Mesendoderm (in vitro differentiated cells): Measurements from ENCODE around the gene CTXN1. TPM values are rescaled to one million over a fixed set of nuclear protein-coding genes. Genes with fewer than 3 reads are reported as not detected.

Experiments
- DNase-seq: peaks from one replicate; pipeline ENCODE4 v3.0.0; 2013
- H2AK5ac ChIP-seq: 2 replicates; pipeline ENCODE4 v1.6.1; 2013; ENCODE audit warnings: low read length, inconsistent platforms
- H2BK120ac ChIP-seq: 2 replicates; pipeline ENCODE4 v1.6.1; 2013; ENCODE audit warnings: low read depth, mild to moderate bottlenecking, low read length, moderate library complexity, mixed read lengths
- H2BK15ac ChIP-seq: replicated peaks from 2 replicates; pipeline ENCODE4 v1.6.1; 2013; ENCODE audit warnings: low read depth, mild to moderate bottlenecking, moderate library complexity
- H2BK5ac ChIP-seq: 2 replicates; pipeline ENCODE4 v1.6.1; 2013; ENCODE audit warnings: low read length, inconsistent platforms
- H3K18ac ChIP-seq: 2 replicates; pipeline ENCODE4 v1.6.1; 2013; ENCODE audit warnings: mild to moderate bottlenecking, low read length, mixed read lengths
- H3K23ac ChIP-seq: one replicate; pipeline ENCODE4 v1.6.1; 2013; ENCODE audit warnings: low read length
- H3K27ac ChIP-seq: 2 replicates; pipeline ENCODE4 v1.5.1; 2013; ENCODE audit warnings: low read depth, mild to moderate bottlenecking, inconsistent platforms, low read length, moderate library complexity
- H3K27me3 ChIP-seq: 2 replicates; pipeline ENCODE4 v1.6.1; 2013; ENCODE audit warnings: low read length, control low read depth, mild to moderate bottlenecking, inconsistent platforms; ENCODE audit not compliant: insufficient read depth, poor library complexity
- H3K36me3 ChIP-seq: 2 replicates; pipeline ENCODE4 v1.6.1; 2013; ENCODE audit warnings: low read length, inconsistent platforms; ENCODE audit not compliant: control insufficient read depth, insufficient read depth
- H3K4ac ChIP-seq: one replicate; pipeline ENCODE4 v1.6.1; 2013; ENCODE audit warnings: low read depth, mild to moderate bottlenecking, low read length, moderate library complexity
- H3K4me1 ChIP-seq: 2 replicates; pipeline ENCODE4 v1.6.1; 2013; ENCODE audit warnings: low read depth, low read length, inconsistent platforms; ENCODE audit not compliant: control insufficient read depth
- H3K4me2 ChIP-seq: 2 replicates; pipeline ENCODE4 v1.6.1; 2013; ENCODE audit warnings: low read length
- H3K4me3 ChIP-seq: 2 replicates; pipeline ENCODE4 v1.5.1; 2013; ENCODE audit warnings: mild to moderate bottlenecking, low read length
- H3K56ac ChIP-seq: one replicate; pipeline ENCODE4 v1.6.1; 2013; ENCODE audit warnings: low read length
- H3K79me1 ChIP-seq: 2 replicates; pipeline ENCODE4 v1.6.1; 2013; ENCODE audit warnings: low read length, inconsistent platforms
- H3K79me2 ChIP-seq: 2 replicates; pipeline ENCODE4 v1.6.1; 2013; ENCODE audit warnings: mild to moderate bottlenecking, low read length; ENCODE audit not compliant: control insufficient read depth, insufficient read depth
- H3K9ac ChIP-seq: 2 replicates; pipeline ENCODE4 v1.6.1; 2013; ENCODE audit warnings: low read length, inconsistent platforms
- H4K5ac ChIP-seq: one replicate; pipeline ENCODE4 v1.6.1; 2013; ENCODE audit warnings: low read length
- H4K8ac ChIP-seq: one replicate; pipeline ENCODE4 v1.6.1; 2013; ENCODE audit warnings: low read depth, mild to moderate bottlenecking, control low read depth, low read length, moderate library complexity
- WGBS: extraction: QIAGEN DNeasy Blood & Tissue Kit; methylation state at CpG from one replicate; pipeline ENCODE4 v1.1.7; 2013; ENCODE audit warnings: low lambda C conversion rate, missing lambda C conversion rate; ENCODE audit not compliant: insufficient coverage; ENCODE audit errors: extremely low coverage; 5-methylcytosine and 5-hydroxymethylcytosine counted together
- polyA plus RNA-seq, 2 experiments: library from polyadenylated mRNA; stranded (reverse); fragments of 200-250 nt; gene quantifications; one replicate each; pipeline ENCODE4 v1.2.3, GENCODE V29; 2013

CTXN1 gene
- polyA plus RNA-seq (2013, experiment 1 of 2), result 46.4 TPM
- polyA plus RNA-seq (2013, experiment 2 of 2), result 47.0 TPM

GRCh38 chr19:7926021-7926726 lies at the start of gene CTXN1:
Gene CTXN1 (minus strand): TSS chr19:7926135. CDS start chr19:7925538, 597 bp downstream.
- H2BK5ac ChIP-seq, result no peak within 1 kb of the TSS
- peak; percentile 69 for DNase-seq
- H3K4me2 ChIP-seq, result peak within 1 kb of the TSS; percentile 91
- peak within 1 kb of the TSS; percentile 49 for H3K4ac ChIP-seq
- peak within 1 kb of the TSS; percentile 26 for H3K4me3 ChIP-seq
- peaks cover 2% of the 10 kb centered on the region for H3K36me3 ChIP-seq
- H3K79me1 ChIP-seq, result no peaks in the 10 kb centered on the region
- no peak within 1 kb of the TSS for H4K8ac ChIP-seq
- no peaks in the 10 kb centered on the region for H3K27me3 ChIP-seq
- no CpG with 5 or more reads among the region's 65 CpGs for WGBS
- no peak within 1 kb of the TSS for H2BK120ac ChIP-seq
- H3K23ac ChIP-seq, result no peak within 1 kb of the TSS
- H3K79me2 ChIP-seq, result no peaks in the 10 kb centered on the region
- no peak within 1 kb of the TSS for H2BK15ac ChIP-seq
- no peaks in the 10 kb centered on the region for H3K4me1 ChIP-seq
- H4K5ac ChIP-seq, result no peak within 1 kb of the TSS
- peak within 1 kb of the TSS; percentile 89 for H3K56ac ChIP-seq
- H3K18ac ChIP-seq, result peak within 1 kb of the TSS; percentile 51
- H2AK5ac ChIP-seq, result no peak within 1 kb of the TSS
- H3K9ac ChIP-seq, result peak within 1 kb of the TSS; percentile 79
- no peak within 1 kb of the TSS for H3K27ac ChIP-seq

- Histone ChIP-seq H3K18ac (no peak overlapping the region), H4K8ac (no peak overlapping the region), H3K9ac (no peak overlapping the region), H3K27ac (no peak overlapping the region), H3K79me1 (peaks cover 8% of the 10 kb centered on the region), H3K4me3 (no peak overlapping the region), H3K27me3 (no peaks in the 10 kb centered on the region), H3K23ac (no peak overlapping the region), H2AK5ac (no peak overlapping the region), H2BK15ac (no peak overlapping the region), H3K4me1 (no peaks in the 10 kb centered on the region), H4K5ac (no peak overlapping the region), H3K36me3 (peaks cover 32% of the 10 kb centered on the region), H2BK120ac (no peak overlapping the region), H2BK5ac (no peak overlapping the region), H3K79me2 (peaks cover 2% of the 10 kb centered on the region), H3K56ac (no peak overlapping the region), H3K4ac (no peak overlapping the region), H3K4me2 (no peak overlapping the region)
- WGBS, result no CpG with 5 or more reads among the region's 7 CpGs
- DNase-seq, result no peak
These were observed 49.1 kb upstream of the CTXN1 start for GRCh38 chr19:7975037-7975436.

GRCh38 chr19:7973883-7974282 lies 47.9 kb upstream of the CTXN1 start:
- H3K79me2 ChIP-seq, result peaks cover 2% of the 10 kb centered on the region
- whole genome bisulfite sequencing, result no CpG with 5 or more reads among the region's 12 CpGs
- H3K79me1 ChIP-seq, result peaks cover 10% of the 10 kb centered on the region
- H4K8ac ChIP-seq, result no peak overlapping the region
- H3K4ac ChIP-seq, result no peak overlapping the region
- H2BK5ac ChIP-seq, result no peak overlapping the region
- H3K27me3 ChIP-seq, result no peaks in the 10 kb centered on the region
- no peak overlapping the region for H3K18ac ChIP-seq
- H3K36me3 ChIP-seq, result peaks cover 32% of the 10 kb centered on the region
- H2BK120ac ChIP-seq, result no peak overlapping the region
- no peak overlapping the region for H2AK5ac ChIP-seq
- H3K23ac ChIP-seq, result no peak overlapping the region
- H3K27ac ChIP-seq, result no peak overlapping the region
- no peak overlapping the region for H4K5ac ChIP-seq
- H3K4me3 ChIP-seq, result no peak overlapping the region
- H2BK15ac ChIP-seq, result no peak overlapping the region
- H3K56ac ChIP-seq, result no peak overlapping the region
- no peak for DNase-seq
- no peaks in the 10 kb centered on the region for H3K4me1 ChIP-seq
- no peak overlapping the region for H3K9ac ChIP-seq
- H3K4me2 ChIP-seq, result no peak overlapping the region

GRCh38 chr19:7971553-7972520 lies 45.9 kb upstream of the CTXN1 start:
- no peak overlapping the region for H2BK5ac ChIP-seq
- no peak overlapping the region for H4K5ac ChIP-seq
- no peak overlapping the region for H3K4me2 ChIP-seq
- no peaks in the 10 kb centered on the region for H3K27me3 ChIP-seq
- peaks cover 2% of the 10 kb centered on the region for H3K79me1 ChIP-seq
- no peak overlapping the region for H2BK120ac ChIP-seq
- no peak overlapping the region for H4K8ac ChIP-seq
- H3K9ac ChIP-seq, result no peak overlapping the region
- WGBS, result no CpG with 5 or more reads among the region's 35 CpGs
- no peak overlapping the region for H3K4me3 ChIP-seq
- no peak overlapping the region for H2BK15ac ChIP-seq
- H3K23ac ChIP-seq, result no peak overlapping the region
- no peaks in the 10 kb centered on the region for H3K79me2 ChIP-seq
- H3K27ac ChIP-seq, result no peak overlapping the region
- H3K4me1 ChIP-seq, result no peaks in the 10 kb centered on the region
- H3K56ac ChIP-seq, result no peak overlapping the region
- no peak overlapping the region for H3K18ac ChIP-seq
- DNase-seq, result no peak
- H3K36me3 ChIP-seq, result peaks cover 23% of the 10 kb centered on the region
- H3K4ac ChIP-seq, result no peak overlapping the region
- no peak overlapping the region for H2AK5ac ChIP-seq

GRCh38 chr19:7970716-7971448 lies 44.9 kb upstream of the CTXN1 start:
- Histone ChIP-seq H3K4me2 (no peak overlapping the region), H3K18ac (no peak overlapping the region), H2BK120ac (no peak overlapping the region), H2BK15ac (no peak overlapping the region), H4K5ac (no peak overlapping the region), H2BK5ac (no peak overlapping the region), H3K9ac (no peak overlapping the region), H3K4ac (no peak overlapping the region), H2AK5ac (no peak overlapping the region), H3K27ac (no peak overlapping the region), H3K79me1 (peaks cover 2% of the 10 kb centered on the region), H3K56ac (no peak overlapping the region), H3K27me3 (no peaks in the 10 kb centered on the region), H4K8ac (no peak overlapping the region), H3K79me2 (no peaks in the 10 kb centered on the region), H3K4me3 (no peak overlapping the region), H3K23ac (no peak overlapping the region), H3K36me3 (peaks cover 26% of the 10 kb centered on the region), H3K4me1 (no peaks in the 10 kb centered on the region)
- WGBS, result no CpG with 5 or more reads among the region's 12 CpGs
- DNase-seq, result peak; percentile 83
